Erythroblast (primary cell): ENCODE results near the gene IZUMO4.

Source experiments
- GATA1 ChIP-seq: IDR thresholded peaks from 2 replicates; pipeline ENCODE4 v1.6.1; 2011; ENCODE audit warnings: low read depth, mild to moderate bottlenecking, control low read depth, low read length, moderate library complexity
- POLR2A ChIP-seq: IDR thresholded peaks from 2 replicates; pipeline ENCODE4 v1.6.1; 2011; ENCODE audit warnings: mild to moderate bottlenecking, low read length

DNA sequence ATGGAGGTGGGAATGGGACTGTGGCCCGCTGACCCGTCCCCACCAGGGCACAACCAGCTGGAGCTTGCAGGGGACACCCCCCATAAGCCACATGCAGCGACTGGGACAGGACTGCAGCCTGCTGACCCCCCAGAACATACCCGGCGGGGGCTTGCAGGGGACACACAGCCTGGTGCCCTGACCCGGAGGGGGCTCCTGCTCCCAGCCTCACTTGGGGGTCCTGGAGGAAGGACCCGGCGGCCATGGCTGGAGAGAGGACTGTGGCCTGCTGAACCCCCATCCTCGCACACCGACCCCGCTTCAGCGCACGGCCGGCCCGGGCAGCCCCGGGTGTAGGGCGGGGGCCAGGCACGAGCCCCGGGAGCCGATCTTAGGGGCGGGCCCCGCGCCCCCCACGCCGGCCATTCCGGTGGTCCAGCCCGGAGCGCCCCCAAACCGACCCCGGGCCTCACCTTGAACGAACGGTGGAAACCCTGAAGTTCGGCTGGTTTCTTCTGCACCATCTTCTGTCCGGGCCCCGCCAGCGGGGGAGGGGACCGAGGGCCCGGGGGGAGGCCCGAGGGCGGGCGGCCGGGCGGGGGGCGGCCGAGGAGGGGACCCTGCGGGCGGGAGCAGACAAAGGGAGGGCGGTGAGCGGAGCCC, 46.2 kb upstream of the IZUMO4 start:
- no peak for TF ChIP-seq POLR2A
- no peak for TF ChIP-seq GATA1
